C4-2B (cell line): ENCODE results near the gene ZMYND15.

Source experiments
- ZFX ChIP-seq: fragments of 450-650 bp; IDR thresholded peaks from 2 replicates; pipeline ENCODE4 v1.6.1; 2017
- TF ChIP-seq, protein P1 (sequence below): fragments of 450-650 bp; conservative IDR thresholded peaks from 2 replicates; pipeline ENCODE4 v1.5.1; 2017; ENCODE audit warnings: mild to moderate bottlenecking

GRCh38 chr17:4719146-4719545, 20.5 kb upstream of the ZMYND15 start:
- TF ChIP-seq, protein P1, sequence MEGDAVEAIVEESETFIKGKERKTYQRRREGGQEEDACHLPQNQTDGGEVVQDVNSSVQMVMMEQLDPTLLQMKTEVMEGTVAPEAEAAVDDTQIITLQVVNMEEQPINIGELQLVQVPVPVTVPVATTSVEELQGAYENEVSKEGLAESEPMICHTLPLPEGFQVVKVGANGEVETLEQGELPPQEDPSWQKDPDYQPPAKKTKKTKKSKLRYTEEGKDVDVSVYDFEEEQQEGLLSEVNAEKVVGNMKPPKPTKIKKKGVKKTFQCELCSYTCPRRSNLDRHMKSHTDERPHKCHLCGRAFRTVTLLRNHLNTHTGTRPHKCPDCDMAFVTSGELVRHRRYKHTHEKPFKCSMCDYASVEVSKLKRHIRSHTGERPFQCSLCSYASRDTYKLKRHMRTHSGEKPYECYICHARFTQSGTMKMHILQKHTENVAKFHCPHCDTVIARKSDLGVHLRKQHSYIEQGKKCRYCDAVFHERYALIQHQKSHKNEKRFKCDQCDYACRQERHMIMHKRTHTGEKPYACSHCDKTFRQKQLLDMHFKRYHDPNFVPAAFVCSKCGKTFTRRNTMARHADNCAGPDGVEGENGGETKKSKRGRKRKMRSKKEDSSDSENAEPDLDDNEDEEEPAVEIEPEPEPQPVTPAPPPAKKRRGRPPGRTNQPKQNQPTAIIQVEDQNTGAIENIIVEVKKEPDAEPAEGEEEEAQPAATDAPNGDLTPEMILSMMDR, result no peak
- TF ChIP-seq ZFX, result no peak
